Activated naive CD4-positive, alpha-beta T cell treated with anti-CD3 and anti-CD28 coated beads for 36 hours (primary cell): ENCODE data around the gene RACGAP1. TPM values are rescaled to one million over a fixed set of nuclear protein-coding genes. Genes with fewer than 3 reads are reported as not detected.

Source experiments
- CTCF ChIA-PET: fragments of 350-600 bp; sonication (Branson Sonifier 250); formaldehyde crosslinking; loops from one replicate; lab custom pipeline; 2021; ENCODE audit warnings: antibody characterized with exemption; lab: Charles Lee
- DNase-seq: peaks from one replicate; pipeline ENCODE4 v3.0.0-alpha.2; 2020
- H3K27ac Mint-ChIP-seq: one replicate; pipeline ENCODE4 v1.8.0; 2021; ENCODE audit warnings: mild to moderate bottlenecking, mixed read lengths
- H3K27me3 Mint-ChIP-seq: one replicate; pipeline ENCODE4 v1.8.0; 2021; ENCODE audit warnings: low read depth, mixed read lengths
- H3K36me3 Mint-ChIP-seq: one replicate; pipeline ENCODE4 v1.8.0; 2021; ENCODE audit warnings: low read depth, mixed read lengths
- H3K4me1 Mint-ChIP-seq: one replicate; pipeline ENCODE4 v1.8.0; 2021; ENCODE audit warnings: low read depth, mixed read lengths
- H3K4me3 Mint-ChIP-seq: one replicate; pipeline ENCODE4 v1.8.0; 2021; ENCODE audit warnings: mild to moderate bottlenecking, moderate library complexity, mixed read lengths
- H3K9me3 Mint-ChIP-seq: one replicate; pipeline ENCODE4 v1.8.0; 2021; ENCODE audit warnings: mixed read lengths
- intact Hi-C: fragments of 100-400 bp; cut with micrococcal nuclease; formaldehyde crosslinking; loops from one replicate; pipeline ENCODE4 v1.15.1; 2023
- total RNA-seq, 2 experiments: library from RNA; stranded (reverse); gene quantifications; one replicate each; pipeline ENCODE4 v1.2.3, GENCODE V29; 2021

The RACGAP1 gene
- total RNA-seq, 2 experiments from 2014 or later = 156 to 159 TPM

DNA sequence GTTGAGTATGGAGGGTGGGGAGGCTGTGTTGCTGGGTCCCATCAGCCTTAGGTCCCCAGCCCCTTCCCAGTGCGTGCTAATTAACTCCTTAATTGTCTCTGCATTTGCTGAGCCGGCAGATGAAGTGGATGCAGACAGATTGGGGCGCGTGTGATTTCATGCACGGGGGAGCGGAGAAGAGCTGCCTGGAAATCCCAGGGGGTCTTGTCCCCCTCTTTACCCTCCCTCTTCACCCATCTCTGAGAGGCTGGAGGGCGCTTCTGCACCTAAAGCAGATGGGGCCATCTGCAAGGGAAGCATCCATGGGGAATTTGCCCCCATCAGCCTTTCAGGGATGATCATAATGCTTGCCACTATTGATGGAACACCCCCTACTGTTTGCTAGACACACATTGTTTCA, 27.7 kb upstream of the RACGAP1 start:
- DNase-seq = no peak
- no peak overlapping the region for H3K4me3 Mint-ChIP-seq
- peaks cover 20% of the 10 kb centered on the region for H3K4me1 Mint-ChIP-seq
- no peaks in the 10 kb centered on the region for H3K36me3 Mint-ChIP-seq
- CTCF ChIA-PET = interaction anchor here (1.5 to 11.1 kb wide), 3 partner anchors 13 to 86 kb away, joined by 3 to 182 read pairs (median 65); no protein-coding TSS in a partner anchor
- peaks cover 46% of the 10 kb centered on the region for H3K27me3 Mint-ChIP-seq
- intact Hi-C loops = no loop called here
- H3K27ac Mint-ChIP-seq = no peak overlapping the region
- H3K9me3 Mint-ChIP-seq = no peaks in the 10 kb centered on the region

- Mint-ChIP-seq H3K36me3 (no peaks in the 10 kb centered on the region), H3K9me3 (no peaks in the 10 kb centered on the region), H3K27me3 (peaks cover 46% of the 10 kb centered on the region), H3K4me3 (no peak overlapping the region), H3K27ac (no peak overlapping the region), H3K4me1 (peaks cover 20% of the 10 kb centered on the region)
- CTCF ChIA-PET = interaction anchor here (1.5 to 11.1 kb wide), 4 partner anchors 12 to 86 kb away, joined by 3 to 182 read pairs (median 37); no protein-coding TSS in a partner anchor
- intact Hi-C loops = no loop called here
- no peak for DNase-seq
Observed at GRCh38 chr12:50052544-50052943, 27.2 kb upstream of the RACGAP1 start.

DNA sequence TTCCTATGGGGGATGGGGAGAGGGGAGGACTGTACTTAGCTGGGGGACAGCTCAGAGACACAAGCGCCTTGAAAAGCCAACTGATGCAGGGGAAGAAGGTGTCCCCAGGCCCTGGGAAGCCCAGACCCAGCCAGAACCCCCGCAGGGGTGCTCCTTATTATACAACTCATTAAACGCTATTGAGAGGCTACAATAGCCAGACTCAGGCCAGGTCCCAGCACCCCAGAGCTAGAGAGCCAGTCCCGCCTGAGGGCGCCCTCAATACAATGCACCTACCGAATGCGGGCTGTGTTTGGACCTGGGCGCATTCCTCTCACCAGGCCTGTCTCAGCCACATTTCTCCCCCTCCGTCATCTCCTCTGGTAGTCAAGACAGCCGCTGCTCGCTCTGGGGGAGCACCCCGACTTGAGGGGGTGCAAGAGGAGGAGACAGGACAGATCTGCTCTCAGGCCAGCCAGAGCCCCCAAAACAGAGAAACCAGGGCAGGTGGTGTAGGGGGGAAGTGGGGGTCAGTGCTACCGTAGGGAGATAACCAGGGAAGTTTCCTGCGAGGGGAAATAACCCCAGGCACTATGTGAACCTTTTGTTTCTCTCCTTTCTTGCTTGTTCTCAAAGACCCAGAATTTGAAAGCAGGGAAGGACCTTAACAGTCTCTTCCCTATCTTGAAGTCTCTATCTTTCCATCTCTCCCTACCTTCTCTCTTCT, 26.0 kb upstream of the RACGAP1 start:
- intact Hi-C loops = no loop called here
- H3K27me3 Mint-ChIP-seq = peaks cover 37% of the 10 kb centered on the region
- no peak for DNase-seq
- H3K27ac Mint-ChIP-seq = no peak overlapping the region
- peaks cover 10% of the 10 kb centered on the region for H3K4me1 Mint-ChIP-seq
- CTCF ChIA-PET = interaction anchor here (1.1 to 11.1 kb wide), 4 partner anchors 11 to 106 kb away, joined by 3 to 182 read pairs (median 9); partner anchors contain the start of gene COX14
- no peaks in the 10 kb centered on the region for H3K36me3 Mint-ChIP-seq
- H3K9me3 Mint-ChIP-seq = no peaks in the 10 kb centered on the region
- H3K4me3 Mint-ChIP-seq = no peak overlapping the region

DNA sequence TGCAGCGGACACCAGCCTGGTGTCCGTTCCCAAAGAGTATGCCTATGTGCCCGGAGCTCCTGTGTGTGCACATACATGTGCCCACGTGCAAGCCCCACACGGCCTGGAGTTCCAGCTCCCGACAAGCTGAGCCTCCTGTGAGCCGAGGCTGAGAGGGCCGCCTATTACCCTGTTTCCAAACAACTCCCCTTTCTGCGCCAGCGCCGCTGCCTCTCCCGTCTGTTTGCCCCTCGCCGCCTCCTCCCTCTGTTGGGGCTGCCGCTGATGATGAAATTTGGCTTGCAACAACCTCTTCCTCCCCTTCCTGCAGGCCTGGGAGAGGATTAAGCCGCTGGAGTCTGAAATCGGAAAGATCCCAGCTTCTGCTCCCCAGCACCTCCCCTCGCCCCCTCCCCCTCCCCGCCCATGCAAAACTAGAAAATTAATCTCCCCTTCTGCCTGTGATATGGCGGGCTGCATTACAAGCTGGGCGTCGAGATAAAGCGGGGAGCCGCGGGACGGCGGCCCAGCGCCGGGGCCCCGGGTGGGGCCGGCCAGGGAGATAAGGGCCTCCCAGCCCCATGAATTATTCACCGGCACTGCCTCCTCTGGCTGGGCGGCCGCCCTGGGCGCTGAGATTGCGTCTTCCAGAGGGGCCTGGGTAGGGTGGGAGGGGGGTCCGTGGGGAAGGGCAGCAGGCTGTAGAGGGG, 25.3 kb upstream of the RACGAP1 start:
- Mint-ChIP-seq H3K4me3 (peak overlapping the region; percentile 14), H3K27me3 (peaks cover 32% of the 10 kb centered on the region), H3K27ac (no peak overlapping the region), H3K4me1 (peaks cover 3% of the 10 kb centered on the region), H3K9me3 (no peaks in the 10 kb centered on the region), H3K36me3 (no peaks in the 10 kb centered on the region)
- CTCF ChIA-PET = interaction anchor here (1.1 to 11.1 kb wide), 6 partner anchors 10 to 105 kb away, joined by 3 to 182 read pairs (median 8); partner anchors contain the start of gene COX14
- intact Hi-C loops = no loop called here
- no peak for DNase-seq

DNA sequence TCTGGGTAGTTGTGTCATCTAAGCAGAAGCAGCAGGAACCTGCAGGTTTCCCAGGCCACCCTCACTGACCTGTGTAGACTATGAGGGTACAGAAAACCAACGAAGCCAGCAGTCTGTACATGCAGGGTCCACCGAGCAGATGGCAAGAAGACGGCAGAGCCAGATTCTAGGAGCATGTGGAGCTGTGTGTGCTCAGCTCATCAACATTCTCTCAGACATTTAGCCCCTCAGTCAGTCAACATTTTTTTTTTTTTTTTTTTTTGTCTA, 24.8 kb upstream of the RACGAP1 start:
- CTCF ChIA-PET = interaction anchor here (1.3 to 11.1 kb wide), 5 partner anchors 10 to 84 kb away, joined by 3 to 182 read pairs (median 9); partner anchors contain the start of gene COX14
- Mint-ChIP-seq H3K4me3 (no peak overlapping the region), H3K27me3 (peaks cover 32% of the 10 kb centered on the region), H3K36me3 (no peaks in the 10 kb centered on the region), H3K9me3 (no peaks in the 10 kb centered on the region), H3K4me1 (peaks cover 3% of the 10 kb centered on the region), H3K27ac (no peak overlapping the region)
- no peak for DNase-seq
- intact Hi-C loops = no loop called here

- no peaks in the 10 kb centered on the region for H3K9me3 Mint-ChIP-seq
- CTCF ChIA-PET = interaction anchor here (0.9 to 11.1 kb wide), 7 partner anchors 9 to 182 kb away, joined by 3 to 182 read pairs (median 7); partner anchors contain the start of gene COX14
Observed at GRCh38 chr12:50049254-50050118, 24.2 kb upstream of the RACGAP1 start.

DNA sequence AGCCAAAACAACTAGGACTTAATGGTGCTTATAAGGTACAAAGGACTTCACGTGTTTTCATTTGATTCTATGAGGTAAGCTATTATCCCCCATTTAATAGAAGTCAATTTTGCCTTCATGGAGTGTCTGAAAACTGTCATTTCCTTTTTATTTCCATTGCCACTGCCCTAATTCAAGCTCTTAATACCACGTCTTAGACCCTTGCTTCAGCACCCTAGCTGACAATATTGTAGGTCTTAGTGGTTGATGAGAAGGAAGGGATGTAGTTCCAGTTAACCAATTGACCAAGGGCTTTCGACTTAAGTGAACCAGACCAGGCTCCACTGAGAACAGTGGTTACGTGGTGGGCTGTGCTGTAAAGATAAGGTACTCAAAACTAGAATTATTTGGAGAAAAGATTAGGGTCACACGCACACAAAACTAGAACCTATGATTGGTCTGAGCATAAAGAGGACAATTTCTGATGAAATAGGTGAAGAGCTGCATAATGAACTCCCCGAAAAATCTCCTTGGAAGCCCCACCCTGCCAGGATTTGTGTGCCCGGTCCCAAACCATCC, 22.5 kb upstream of the RACGAP1 start:
- Mint-ChIP-seq H3K27me3 (peaks cover 30% of the 10 kb centered on the region), H3K4me3 (no peak overlapping the region), H3K9me3 (no peaks in the 10 kb centered on the region), H3K36me3 (no peaks in the 10 kb centered on the region), H3K27ac (no peak overlapping the region), H3K4me1 (peaks cover 3% of the 10 kb centered on the region)
- intact Hi-C loops = no loop called here
- no peak for DNase-seq
- CTCF ChIA-PET = interaction anchor here (0.9 to 1.4 kb wide), 5 partner anchors 8 to 181 kb away, joined by 3 to 8 read pairs (median 4); no protein-coding TSS in a partner anchor

More at GRCh38 chr12:50049254-50050118, 24.2 kb upstream of the RACGAP1 start:
- DNase-seq = no peak
- Mint-ChIP-seq H3K4me3 (no peak overlapping the region), H3K4me1 (peaks cover 3% of the 10 kb centered on the region), H3K27ac (no peak overlapping the region), H3K27me3 (peaks cover 32% of the 10 kb centered on the region), H3K36me3 (no peaks in the 10 kb centered on the region)
- intact Hi-C loops = no loop called here

DNA sequence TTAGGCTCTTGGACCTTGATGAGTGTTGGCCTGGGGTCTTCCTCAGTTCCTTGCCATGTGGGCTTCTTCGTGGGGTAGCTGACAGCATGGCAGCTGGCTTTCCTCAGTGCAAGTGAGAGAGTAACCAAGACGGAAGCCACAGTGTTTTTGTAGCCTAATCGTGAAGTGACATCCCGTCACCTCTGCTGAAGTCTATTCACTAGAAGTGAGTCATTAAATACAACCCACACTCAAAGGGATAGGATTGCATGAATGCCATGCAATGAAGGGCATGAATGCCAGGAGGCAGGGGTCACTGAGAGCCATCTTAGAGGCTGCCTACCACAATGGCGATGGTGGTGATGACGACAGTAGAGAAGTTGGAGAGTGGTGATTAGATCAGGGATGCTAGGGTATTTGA, 18.6 kb upstream of the RACGAP1 start:
- Mint-ChIP-seq H3K27ac (no peak overlapping the region), H3K27me3 (no peaks in the 10 kb centered on the region), H3K4me3 (no peak overlapping the region), H3K4me1 (peaks cover 5% of the 10 kb centered on the region), H3K9me3 (no peaks in the 10 kb centered on the region), H3K36me3 (no peaks in the 10 kb centered on the region)
- intact Hi-C loops = no loop called here
- no peak for DNase-seq
- CTCF ChIA-PET = interaction anchor here (2.9 to 10.3 kb wide), 3 partner anchors 11 to 77 kb away, joined by 10 to 182 read pairs (median 161); partner anchors contain the start of gene ASIC1

GRCh38 chr12:50043308-50043707, 18.0 kb upstream of the RACGAP1 start:
- DNase-seq = no peak
- Mint-ChIP-seq H3K4me1 (peaks cover 5% of the 10 kb centered on the region), H3K36me3 (no peaks in the 10 kb centered on the region), H3K27me3 (no peaks in the 10 kb centered on the region), H3K4me3 (no peak overlapping the region), H3K9me3 (no peaks in the 10 kb centered on the region), H3K27ac (no peak overlapping the region)
- intact Hi-C loops = no loop called here
- CTCF ChIA-PET = interaction anchor here (2.9 to 10.3 kb wide), 3 partner anchors 11 to 77 kb away, joined by 10 to 182 read pairs (median 161); partner anchors contain the start of gene ASIC1

GRCh38 chr12:50042693-50043092, 17.4 kb upstream of the RACGAP1 start:
- Mint-ChIP-seq H3K27me3 (no peaks in the 10 kb centered on the region), H3K27ac (no peak overlapping the region), H3K9me3 (no peaks in the 10 kb centered on the region), H3K4me3 (no peak overlapping the region), H3K4me1 (peaks cover 5% of the 10 kb centered on the region), H3K36me3 (no peaks in the 10 kb centered on the region)
- intact Hi-C loops = no loop called here
- CTCF ChIA-PET = interaction anchor here (0.5 to 10.3 kb wide), 5 partner anchors 12 to 572 kb away, joined by 3 to 182 read pairs (median 10); partner anchors contain the start of gene ASIC1
- DNase-seq = no peak

GRCh38 chr12:50041962-50042361, 16.7 kb upstream of the RACGAP1 start:
- H3K9me3 Mint-ChIP-seq = no peaks in the 10 kb centered on the region
- no peak for DNase-seq
- intact Hi-C loops = no loop called here
- H3K36me3 Mint-ChIP-seq = no peaks in the 10 kb centered on the region
- CTCF ChIA-PET = interaction anchor here (1.0 to 10.3 kb wide), 4 partner anchors 13 to 69 kb away, joined by 3 to 182 read pairs (median 82); partner anchors contain the start of gene ASIC1
- H3K4me3 Mint-ChIP-seq = no peak overlapping the region
- peaks cover 5% of the 10 kb centered on the region for H3K4me1 Mint-ChIP-seq
- H3K27me3 Mint-ChIP-seq = no peaks in the 10 kb centered on the region
- H3K27ac Mint-ChIP-seq = no peak overlapping the region
